ENCODE data around the gene SYNPO2. TPM values are rescaled to one million over a fixed set of nuclear protein-coding genes. Genes with fewer than 3 reads are reported as not detected.

The SYNPO2 gene
- total RNA-seq, 1 experiment from 2014 or later, result 0.93 TPM

- no peak overlapping the region for H3K4me3 ChIP-seq (replicated peaks in 1 of 2; ENCODE audit: low read depth in 1 of 2, low read length in 2 of 2)
- no peaks in the 10 kb centered on the region for H3K4me1 ChIP-seq (ENCODE audit: control insufficient read depth in 1 of 2, insufficient read depth in 2 of 2, low read length in 2 of 2)
- ChIA-PET CTCF (no interaction called here), POLR2A (no interaction called here), RAD21 (ENCODE audit: low non-redundant PET in 1 of 2, low total read pairs in 2 of 2, uncharacterized antibody in 2 of 2, unreplicated experiment in 2 of 2) (no interaction called here)
- DNase-seq (ENCODE audit: low read depth, low spot score), result no peak
- no peak overlapping the region for H3K9ac ChIP-seq (ENCODE audit: low read length)
- no peak for ATAC-seq
- H3K79me2 ChIP-seq (ENCODE audit: insufficient read depth, low read length), result no peaks in the 10 kb centered on the region
- BruUV-seq (replicated peaks), result no TSS peak
- no peaks in the 10 kb centered on the region for H3K9me2 ChIP-seq (ENCODE audit: insufficient read depth)
- H3K4me2 ChIP-seq (ENCODE audit: low read length), result no peak overlapping the region
- H3K27me3 ChIP-seq (ENCODE audit: insufficient read depth, low read length), result no peaks in the 10 kb centered on the region
- no peaks in the 10 kb centered on the region for H3K9me3 ChIP-seq (ENCODE audit: control insufficient read depth in 1 of 2, insufficient read depth in 1 of 2, low read depth in 1 of 2, low read length in 2 of 2)
- no peak for TF ChIP-seq JUND (IDR thresholded peaks at IDR 0.05)
- TF ChIP-seq EZH2 (IDR thresholded peaks at IDR 0.05), result no peak
- no peak for TF ChIP-seq ZNF274 (IDR thresholded peaks at IDR 0.05; ENCODE audit: low read depth, low read length)
- TF ChIP-seq TCF7L2 (IDR thresholded peaks at IDR 0.05; ENCODE audit: borderline replicate concordance, extremely low read depth, insufficient read depth, insufficient read length), result no peak
- TF ChIP-seq SP1 (IDR thresholded peaks at IDR 0.05; ENCODE audit: low read depth), result no peak
- TF ChIP-seq, protein P1, sequence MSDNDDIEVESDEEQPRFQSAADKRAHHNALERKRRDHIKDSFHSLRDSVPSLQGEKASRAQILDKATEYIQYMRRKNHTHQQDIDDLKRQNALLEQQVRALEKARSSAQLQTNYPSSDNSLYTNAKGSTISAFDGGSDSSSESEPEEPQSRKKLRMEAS (IDR thresholded peaks at IDR 0.05), result no peak
- TF ChIP-seq ZFX (IDR thresholded peaks at IDR 0.05), result no peak
- TF ChIP-seq POLR2A (IDR thresholded peaks at IDR 0.05; ENCODE audit: borderline replicate concordance, extremely low read depth, insufficient read depth, insufficient read length), result no peak
- TF ChIP-seq FOSL1 (IDR thresholded peaks at IDR 0.05; ENCODE audit: low read depth), result no peak
- no peak for TF ChIP-seq CBX3 (IDR thresholded peaks at IDR 0.05; ENCODE audit: low read depth)
- TF ChIP-seq, protein P2, sequence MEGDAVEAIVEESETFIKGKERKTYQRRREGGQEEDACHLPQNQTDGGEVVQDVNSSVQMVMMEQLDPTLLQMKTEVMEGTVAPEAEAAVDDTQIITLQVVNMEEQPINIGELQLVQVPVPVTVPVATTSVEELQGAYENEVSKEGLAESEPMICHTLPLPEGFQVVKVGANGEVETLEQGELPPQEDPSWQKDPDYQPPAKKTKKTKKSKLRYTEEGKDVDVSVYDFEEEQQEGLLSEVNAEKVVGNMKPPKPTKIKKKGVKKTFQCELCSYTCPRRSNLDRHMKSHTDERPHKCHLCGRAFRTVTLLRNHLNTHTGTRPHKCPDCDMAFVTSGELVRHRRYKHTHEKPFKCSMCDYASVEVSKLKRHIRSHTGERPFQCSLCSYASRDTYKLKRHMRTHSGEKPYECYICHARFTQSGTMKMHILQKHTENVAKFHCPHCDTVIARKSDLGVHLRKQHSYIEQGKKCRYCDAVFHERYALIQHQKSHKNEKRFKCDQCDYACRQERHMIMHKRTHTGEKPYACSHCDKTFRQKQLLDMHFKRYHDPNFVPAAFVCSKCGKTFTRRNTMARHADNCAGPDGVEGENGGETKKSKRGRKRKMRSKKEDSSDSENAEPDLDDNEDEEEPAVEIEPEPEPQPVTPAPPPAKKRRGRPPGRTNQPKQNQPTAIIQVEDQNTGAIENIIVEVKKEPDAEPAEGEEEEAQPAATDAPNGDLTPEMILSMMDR (IDR thresholded peaks at IDR 0.05 in 2 of 3, conservative IDR thresholded peaks at IDR 0.05 in 1 of 3; ENCODE audit: borderline replicate concordance in 1 of 3, insufficient read depth in 1 of 3, low read depth in 2 of 3, low read length in 2 of 3), result no peak
- TF ChIP-seq, protein P3, sequence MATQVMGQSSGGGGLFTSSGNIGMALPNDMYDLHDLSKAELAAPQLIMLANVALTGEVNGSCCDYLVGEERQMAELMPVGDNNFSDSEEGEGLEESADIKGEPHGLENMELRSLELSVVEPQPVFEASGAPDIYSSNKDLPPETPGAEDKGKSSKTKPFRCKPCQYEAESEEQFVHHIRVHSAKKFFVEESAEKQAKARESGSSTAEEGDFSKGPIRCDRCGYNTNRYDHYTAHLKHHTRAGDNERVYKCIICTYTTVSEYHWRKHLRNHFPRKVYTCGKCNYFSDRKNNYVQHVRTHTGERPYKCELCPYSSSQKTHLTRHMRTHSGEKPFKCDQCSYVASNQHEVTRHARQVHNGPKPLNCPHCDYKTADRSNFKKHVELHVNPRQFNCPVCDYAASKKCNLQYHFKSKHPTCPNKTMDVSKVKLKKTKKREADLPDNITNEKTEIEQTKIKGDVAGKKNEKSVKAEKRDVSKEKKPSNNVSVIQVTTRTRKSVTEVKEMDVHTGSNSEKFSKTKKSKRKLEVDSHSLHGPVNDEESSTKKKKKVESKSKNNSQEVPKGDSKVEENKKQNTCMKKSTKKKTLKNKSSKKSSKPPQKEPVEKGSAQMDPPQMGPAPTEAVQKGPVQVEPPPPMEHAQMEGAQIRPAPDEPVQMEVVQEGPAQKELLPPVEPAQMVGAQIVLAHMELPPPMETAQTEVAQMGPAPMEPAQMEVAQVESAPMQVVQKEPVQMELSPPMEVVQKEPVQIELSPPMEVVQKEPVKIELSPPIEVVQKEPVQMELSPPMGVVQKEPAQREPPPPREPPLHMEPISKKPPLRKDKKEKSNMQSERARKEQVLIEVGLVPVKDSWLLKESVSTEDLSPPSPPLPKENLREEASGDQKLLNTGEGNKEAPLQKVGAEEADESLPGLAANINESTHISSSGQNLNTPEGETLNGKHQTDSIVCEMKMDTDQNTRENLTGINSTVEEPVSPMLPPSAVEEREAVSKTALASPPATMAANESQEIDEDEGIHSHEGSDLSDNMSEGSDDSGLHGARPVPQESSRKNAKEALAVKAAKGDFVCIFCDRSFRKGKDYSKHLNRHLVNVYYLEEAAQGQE (IDR thresholded peaks at IDR 0.05; ENCODE audit: low read depth), result no peak
- no peak overlapping the region for H2AFZ ChIP-seq (ENCODE audit: low read depth, low read length, poor library complexity, severe bottlenecking)
- H3K36me3 ChIP-seq (ENCODE audit: control insufficient read depth in 1 of 2, insufficient read depth in 2 of 2, low read length in 2 of 2), result no peaks in the 10 kb centered on the region
- H3K27ac ChIP-seq (ENCODE audit: low read depth, low read length), result no peak overlapping the region
- H4K20me1 ChIP-seq (ENCODE audit: insufficient read depth), result no peaks in the 10 kb centered on the region
- intact Hi-C loops (cut with micrococcal nuclease), result no loop called here
Observed at GRCh38 chr4:119000400-119000799, 111.7 kb downstream of the SYNPO2 start.
